GM12878 (cell line): ENCODE data around the gene ZSCAN18. TPM values are rescaled to one million over a fixed set of nuclear protein-coding genes. Genes with fewer than 3 reads are reported as not detected.

Experiments
- ATAC-seq: fragments of 200-7000 bp; cut with Tn5 transposase; 3 replicates; pipeline ENCODE4 v1.9.1; 2020; ENCODE audit warnings: mild to moderate bottlenecking, moderate library complexity
- BruUV-seq: library from RNA; stranded (reverse); fragments of 400-500 nt; replicated peaks from 2 replicates; lab custom pipeline; 2021; lab: Mats Ljungman, UMichigan
- CTCF ChIA-PET: fragments of 300-600 bp; sonication (Branson Sonifier 250); formaldehyde crosslinking; extraction: SDS; loops from one replicate; lab custom pipeline; 2021; ENCODE audit warnings: inconsistent platforms; lab: Yijun Ruan, JAX
- POLR2A ChIA-PET: fragments of 350-600 bp; formaldehyde crosslinking; extraction: SDS; loops from one replicate; lab custom pipeline; 2021; ENCODE audit warnings: inconsistent platforms; lab: Charles Lee
- RAD21 ChIA-PET: fragments of 300-600 bp; sonication (Branson Sonifier 250); formaldehyde crosslinking; loops from one replicate; lab custom pipeline; 2023; ENCODE audit warnings: antibody characterized with exemption; ENCODE audit not compliant: unreplicated experiment; lab: Charles Lee
- SMC1A ChIA-PET: fragments of 300-600 bp; sonication (Branson Sonifier 250); formaldehyde crosslinking; loops from one replicate; lab custom pipeline; 2023; ENCODE audit not compliant: unreplicated experiment, uncharacterized antibody; lab: Charles Lee
- DNase-seq: peaks from one replicate; pipeline ENCODE4 v3.0.0-alpha.2; 2011; ENCODE audit warnings: low read depth, low spot score
- FAIRE-seq: peaks from 3 replicates; lab custom pipeline; 2011; peaks lifted over from hg19 to GRCh38; lab: Jason Lieb, UNC
- H2AFZ ChIP-seq: 2 replicates; pipeline ENCODE4 v1.6.0; 2011; ENCODE audit warnings: low read depth, low read length, control low read depth; ENCODE audit not compliant: control insufficient read depth
- H3K27ac ChIP-seq: 2 replicates; pipeline ENCODE4 v1.5.1; 2011; ENCODE audit warnings: control low read depth; ENCODE audit not compliant: control insufficient read depth, insufficient read depth
- H3K27me3 ChIP-seq, 2 experiments: replicated peaks in 1 of 2; 2 replicates each; pipeline versions ENCODE4 v1.6.0 to v1.6.1; 2011; ENCODE audit warnings: low read length in 1 of 2; ENCODE audit not compliant: control insufficient read depth in 2 of 2, insufficient read depth in 2 of 2
- H3K36me3 ChIP-seq, 2 experiments: 2 replicates each; pipeline ENCODE4 v1.5.1; 2011; ENCODE audit warnings: low read length in 1 of 2; ENCODE audit not compliant: control insufficient read depth in 2 of 2, insufficient read depth in 2 of 2
- H3K4me1 ChIP-seq: 2 replicates; pipeline ENCODE4 v1.6.1; 2011; ENCODE audit warnings: mild to moderate bottlenecking, low read length, moderate library complexity, mixed read lengths; ENCODE audit not compliant: control insufficient read depth, insufficient read depth
- H3K4me2 ChIP-seq: 2 replicates; pipeline ENCODE4 v1.6.0; 2011; ENCODE audit warnings: control low read depth; ENCODE audit not compliant: control insufficient read depth, insufficient read depth
- H3K4me3 ChIP-seq: fragments of 200-600 bp; sonication (generic); 2 replicates; pipeline ENCODE4 v1.5.1; 2016
- H3K79me2 ChIP-seq: 2 replicates; pipeline ENCODE4 v1.6.0; 2011; ENCODE audit warnings: low read length; ENCODE audit not compliant: control insufficient read depth, insufficient read depth
- H3K9ac ChIP-seq: 2 replicates; pipeline ENCODE4 v1.8.0; 2011; ENCODE audit warnings: low read length, control low read depth, mixed read lengths; ENCODE audit not compliant: control insufficient read depth, insufficient read depth
- H3K9me3 ChIP-seq: replicated peaks from 3 replicates; pipeline ENCODE4 v1.5.1; 2011; ENCODE audit warnings: mild to moderate bottlenecking, low read length; ENCODE audit not compliant: control insufficient read depth, insufficient read depth
- H4K20me1 ChIP-seq: 2 replicates; pipeline ENCODE4 v1.6.0; 2011; ENCODE audit not compliant: control insufficient read depth, insufficient read depth
- ETV6 ChIP-seq, 2 experiments: fragments of 450-650 bp in 1 of 2; IDR thresholded peaks in 1 of 2; conservative IDR thresholded peaks in 1 of 2; 2 replicates each; pipeline ENCODE4 v1.6.1; 2014; ENCODE audit warnings: antibody characterized with exemption in 1 of 2, borderline replicate concordance in 1 of 2, low read depth in 1 of 2, mild to moderate bottlenecking in 1 of 2, moderate library complexity in 1 of 2
- FOS ChIP-seq: IDR thresholded peaks from 3 replicates; pipeline ENCODE4 v1.6.1; 2011; ENCODE audit warnings: borderline replicate concordance; ENCODE audit not compliant: insufficient read length; ENCODE audit errors: extremely low read depth
- IRF4 ChIP-seq: IDR thresholded peaks from 2 replicates; pipeline ENCODE4 v1.6.1; 2011; ENCODE audit warnings: low read depth, low read length
- MAX ChIP-seq: IDR thresholded peaks from 2 replicates; pipeline ENCODE4 v1.6.1; 2012; ENCODE audit warnings: low read depth, low read length, improper control_type of control experiment
- PBX3 ChIP-seq: IDR thresholded peaks from 2 replicates; pipeline ENCODE4 v1.6.1; 2011; ENCODE audit warnings: mild to moderate bottlenecking, low read depth, low read length, moderate library complexity; ENCODE audit not compliant: insufficient replicate concordance
- RCOR1 ChIP-seq: conservative IDR thresholded peaks from 2 replicates; pipeline ENCODE4 v1.6.1; 2012; ENCODE audit warnings: low read depth, low read length, improper control_type of control experiment
- REST ChIP-seq: IDR thresholded peaks from 2 replicates; pipeline ENCODE4 v1.6.1; 2012; ENCODE audit warnings: mild to moderate bottlenecking, low read depth, low read length
- ZNF24 ChIP-seq: fragments of 450-650 bp; IDR thresholded peaks from 2 replicates; pipeline ENCODE4 v1.6.1; 2017; ENCODE audit warnings: antibody characterized with exemption, mild to moderate bottlenecking
- WGBS: methylation state at CpG from one replicate; pipeline ENCODE4 v1.1.6; 2016; ENCODE audit warnings: low lambda C conversion rate; ENCODE audit not compliant: insufficient replicate concordance, insufficient coverage; ENCODE audit errors: missing lambda C conversion rate; 5-methylcytosine and 5-hydroxymethylcytosine counted together
- in situ Hi-C: fragments of 300-500 bp; cut with MboI; formaldehyde crosslinking; loops from 9 replicates; pipeline ENCODE4 v1.14.3; 2018; ENCODE audit warnings: mixed read lengths
- intact Hi-C: fragments of 100-400 bp; cut with micrococcal nuclease; formaldehyde crosslinking; loops from one replicate; pipeline ENCODE4 v1.14.2; 2022; ENCODE audit not compliant: unreplicated experiment
- polyA plus RNA-seq, 11 experiments: library from polyadenylated mRNA; depleted of rRNA in 4 of 11; unstranded in 6 of 11; stranded (reverse) in 5 of 11; fragments of >200 nt; fragmentation: Nextera tagmentation in 4 of 11; fragmentation: Illumina TruSeq in 1 of 11; extraction: Ambion mirVana in 4 of 11; extraction: Trizol in 1 of 11; gene quantifications; 1 replicate in 1 of 11; 2 replicates in 10 of 11; pipeline versions ENCODE4 v1.2.1 to v1.2.3, GENCODE V29; 2011 to 2016; ENCODE audit warnings: inconsistent platforms in 2 of 11, missing spikeins in 2 of 11, low read depth in 1 of 11
- total RNA-seq, 4 experiments: library from RNA; depleted of rRNA in 3 of 4; stranded (reverse); fragments of >200 nt in 3 of 4; fragmentation: Illumina TruSeq in 1 of 4; extraction: Trizol in 1 of 4; gene quantifications; 2 replicates each; pipeline versions ENCODE4 v1.2.1 to v1.2.3, GENCODE V29; 2013 to 2021

The ZSCAN18 gene
- total and polyA plus RNA-seq, 10 of the 15 experiments (the other 5 are each of a cell fraction or from before 2014, with no cell fraction given) = 0.64 TPM; not detected in 8

GRCh38 chr19:58097349-58097748, 682 bp downstream of the ZSCAN18 start:
- no peaks in the 10 kb centered on the region for H3K27me3 ChIP-seq
- ChIA-PET CTCF (no interaction called here), SMC1A (no interaction called here), POLR2A (no interaction called here), RAD21 (no interaction called here)
- H3K9ac ChIP-seq = no peak overlapping the region
- no peaks in the 10 kb centered on the region for H3K36me3 ChIP-seq
- TF ChIP-seq MAX (no peak), RCOR1 (no peak), PBX3 (no peak), ZNF24 (no peak), FOS (no peak), REST (no peak), IRF4 (no peak), ETV6 (conservative IDR thresholded peaks at IDR 0.05 in 1 of 2, IDR thresholded peaks at IDR 0.05 in 1 of 2; ENCODE audit: borderline replicate concordance in 1 of 2, low read depth in 1 of 2) (no peak)
- in situ Hi-C loops = no loop called here
- H3K79me2 ChIP-seq = no peaks in the 10 kb centered on the region
- H3K27ac ChIP-seq = no peak overlapping the region
- no peak for FAIRE-seq
- intact Hi-C loops = no loop called here
- no peak overlapping the region for H2AFZ ChIP-seq
- no peaks in the 10 kb centered on the region for H3K4me1 ChIP-seq
- peaks cover 13% of the 10 kb centered on the region; the same call in 2 of the 3 replicates for H3K9me3 ChIP-seq
- DNase-seq = no peak
- no TSS peak for BruUV-seq
- H4K20me1 ChIP-seq = no peaks in the 10 kb centered on the region
- H3K4me2 ChIP-seq = no peak overlapping the region
- no peak for ATAC-seq
- no peak overlapping the region for H3K4me3 ChIP-seq
- 70% methylated on average over 5 of the region's 8 CpGs for WGBS
